IMR-90 (cell line): Measurements from ENCODE around the gene UBL4A. TPM values are rescaled to one million over a fixed set of nuclear protein-coding genes. Genes with fewer than 3 reads are reported as not detected.

Experiments
- ATAC-seq: fragments of 200-7000 bp; cut with Tn5 transposase; 2 replicates; pipeline ENCODE4 v1.9.1; 2020; ENCODE audit warnings: low read depth, mild to moderate bottlenecking, moderate library complexity
- BruUV-seq: library from RNA; stranded (reverse); fragments of 400-500 nt; replicated peaks from 2 replicates; lab custom pipeline; 2021; lab: Mats Ljungman, UMichigan
- CTCF ChIA-PET: fragments of 300-600 bp; formaldehyde crosslinking; extraction: SDS; loops from one replicate; lab custom pipeline; 2021; ENCODE audit warnings: antibody characterized with exemption; lab: Yijun Ruan, JAX
- POLR2A ChIA-PET: fragments of 300-600 bp; sonication (Branson Sonifier 250); formaldehyde crosslinking; loops from one replicate; lab custom pipeline; 2022; ENCODE audit warnings: antibody characterized with exemption; ENCODE audit not compliant: unreplicated experiment; lab: Charles Lee
- DNase-seq: peaks from one replicate; pipeline ENCODE4 v3.0.0; 2013
- H2AFZ ChIP-seq: replicated peaks from 2 replicates; pipeline ENCODE3; 2013; ENCODE audit warnings: low read length, mild to moderate bottlenecking; ENCODE audit not compliant: poor library complexity
- H2AK5ac ChIP-seq: 2 replicates; pipeline ENCODE4 v1.6.1; 2013; ENCODE audit warnings: low read depth, low read length, inconsistent platforms
- H2AK9ac ChIP-seq: replicated peaks from 2 replicates; pipeline ENCODE3; 2013; ENCODE audit warnings: mild to moderate bottlenecking, low read depth, low read length, moderate library complexity; ENCODE audit not compliant: poor library complexity
- H2BK120ac ChIP-seq: 2 replicates; pipeline ENCODE4 v1.6.1; 2013; ENCODE audit warnings: low read depth, low read length, inconsistent platforms
- H2BK15ac ChIP-seq: 3 replicates; pipeline ENCODE4 v1.6.1; 2013; ENCODE audit warnings: low read depth, low read length, inconsistent platforms
- H2BK20ac ChIP-seq: 2 replicates; pipeline ENCODE4 v1.6.1; 2013; ENCODE audit warnings: low read depth, mild to moderate bottlenecking, inconsistent platforms, low read length, moderate library complexity
- H2BK5ac ChIP-seq: 2 replicates; pipeline ENCODE4 v1.6.1; 2013; ENCODE audit warnings: mild to moderate bottlenecking, low read depth, low read length, inconsistent platforms; ENCODE audit not compliant: poor library complexity, severe bottlenecking
- H3K14ac ChIP-seq: replicated peaks from 2 replicates; pipeline ENCODE4 v1.6.1; 2013; ENCODE audit warnings: low read depth, low read length, inconsistent platforms
- H3K18ac ChIP-seq: 2 replicates; pipeline ENCODE4 v1.6.1; 2013; ENCODE audit warnings: low read depth, low read length, control low read depth
- H3K23ac ChIP-seq: 2 replicates; pipeline ENCODE4 v1.6.1; 2013; ENCODE audit warnings: low read depth, low read length, inconsistent platforms
- H3K27ac ChIP-seq: 2 replicates; pipeline ENCODE4 v1.5.1; 2013; ENCODE audit warnings: mild to moderate bottlenecking, control low read depth, low read length; ENCODE audit not compliant: insufficient read depth
- H3K27me3 ChIP-seq: 2 replicates; pipeline ENCODE4 v1.6.1; 2013; ENCODE audit warnings: low read length; ENCODE audit not compliant: control insufficient read depth, insufficient read depth
- H3K36me3 ChIP-seq: 2 replicates; pipeline ENCODE4 v1.6.1; 2013; ENCODE audit warnings: low read length, mixed read lengths; ENCODE audit not compliant: control insufficient read depth, insufficient read depth
- H3K4ac ChIP-seq: 2 replicates; pipeline ENCODE4 v1.6.1; 2013; ENCODE audit warnings: low read depth, low read length, inconsistent platforms
- H3K4me1 ChIP-seq: 2 replicates; pipeline ENCODE4 v1.6.1; 2013; ENCODE audit warnings: low read length, mixed read lengths; ENCODE audit not compliant: control insufficient read depth, insufficient read depth
- H3K4me2 ChIP-seq: 2 replicates; pipeline ENCODE4 v1.6.1; 2013; ENCODE audit warnings: low read depth, mild to moderate bottlenecking, control low read depth, low read length, moderate library complexity
- H3K4me3 ChIP-seq: 2 replicates; pipeline ENCODE4 v1.5.1; 2013; ENCODE audit warnings: low read depth, mild to moderate bottlenecking, control low read depth, low read length, moderate library complexity; ENCODE audit not compliant: insufficient read depth
- H3K56ac ChIP-seq: 2 replicates; pipeline ENCODE4 v1.6.1; 2013; ENCODE audit warnings: low read length, inconsistent platforms; ENCODE audit not compliant: insufficient read depth; ENCODE audit errors: extremely low read depth
- H3K79me1 ChIP-seq, 2 experiments: 2 replicates each; pipeline ENCODE4 v1.6.1; 2013; ENCODE audit warnings: low read length in 2 of 2, inconsistent platforms in 1 of 2, low read depth in 1 of 2
- H3K9ac ChIP-seq: 2 replicates; pipeline ENCODE4 v1.6.1; 2013; ENCODE audit warnings: low read depth, low read length, control low read depth
- H3K9me1 ChIP-seq: 2 replicates; pipeline ENCODE4 v1.6.1; 2013; ENCODE audit warnings: low read length, inconsistent platforms; ENCODE audit not compliant: insufficient read depth
- H3K9me3 ChIP-seq: 2 replicates; pipeline ENCODE4 v1.6.1; 2013; ENCODE audit warnings: low read length; ENCODE audit not compliant: control insufficient read depth, insufficient read depth
- H4K20me1 ChIP-seq: 2 replicates; pipeline ENCODE4 v1.6.1; 2013; ENCODE audit warnings: low read length, inconsistent platforms; ENCODE audit not compliant: insufficient read depth
- H4K5ac ChIP-seq: 2 replicates; pipeline ENCODE4 v1.6.1; 2013; ENCODE audit warnings: mild to moderate bottlenecking, low read depth, low read length, control low read depth
- H4K8ac ChIP-seq, 2 experiments: 2 replicates each; pipeline ENCODE4 v1.6.1; 2013; ENCODE audit warnings: low read depth in 2 of 2, low read length in 2 of 2, control low read depth in 1 of 2, inconsistent platforms in 1 of 2
- H4K91ac ChIP-seq: 2 replicates; pipeline ENCODE4 v1.6.1; 2013; ENCODE audit warnings: low read depth, low read length, inconsistent platforms; ENCODE audit not compliant: insufficient read depth
- BHLHE40 ChIP-seq: fragments of 150-350 bp; IDR thresholded peaks from 2 replicates; pipeline ENCODE4 v1.6.1; 2016; ENCODE audit warnings: mild to moderate bottlenecking, low read depth, low read length
- MAZ ChIP-seq: IDR thresholded peaks from 2 replicates; pipeline ENCODE4 v1.6.1; 2012; ENCODE audit warnings: low read depth, mild to moderate bottlenecking, low read length, improper control_type of control experiment, moderate library complexity, borderline replicate concordance
- MXI1 ChIP-seq: IDR thresholded peaks from 2 replicates; pipeline ENCODE4 v1.6.1; 2012; ENCODE audit warnings: low read depth, mild to moderate bottlenecking, low read length, moderate library complexity, borderline replicate concordance
- WGBS, 2 experiments: methylation state at CpG; one replicate each; pipeline versions ENCODE4 v1.1.5 to v1.1.7; 2013; ENCODE audit warnings: missing lambda C conversion rate in 2 of 2; ENCODE audit not compliant: insufficient read length in 1 of 2; ENCODE audit errors: extremely low coverage in 2 of 2; 5-methylcytosine and 5-hydroxymethylcytosine counted together
- dilution Hi-C: fragments of 300-500 bp; cut with HindIII; formaldehyde crosslinking; loops from one replicate; pipeline ENCODE4 v1.14.3; 2018; ENCODE audit warnings: low sequenced_read_pairs; ENCODE audit not compliant: unreplicated experiment
- in situ Hi-C: fragments of 300-500 bp; cut with MboI; formaldehyde crosslinking; loops from 3 replicates; pipeline ENCODE4 v1.14.3; 2019; ENCODE audit warnings: low sequenced_read_pairs, inconsistent platforms, mixed read lengths
- intact Hi-C: fragments of 100-400 bp; cut with micrococcal nuclease; formaldehyde crosslinking; loops from 2 replicates; pipeline ENCODE4 v1.10.0; 2022
- polyA plus RNA-seq, 3 experiments: library from polyadenylated mRNA; depleted of rRNA; stranded (reverse); fragments of >200 nt; gene quantifications; 2 replicates each; pipeline ENCODE4 v1.2.3, GENCODE V29; 2012; ENCODE audit warnings: low replicate concordance in 1 of 3
- total RNA-seq: library from RNA; depleted of rRNA; stranded (reverse); fragments of >200 nt; gene quantifications from 2 replicates; pipeline ENCODE4 v1.2.3, GENCODE V29; 2012

UBL4A gene
- total and polyA plus RNA-seq, 2 of the 4 experiments (the other 2 are of a cell fraction): 24.6 to 28.3 TPM

DNA sequence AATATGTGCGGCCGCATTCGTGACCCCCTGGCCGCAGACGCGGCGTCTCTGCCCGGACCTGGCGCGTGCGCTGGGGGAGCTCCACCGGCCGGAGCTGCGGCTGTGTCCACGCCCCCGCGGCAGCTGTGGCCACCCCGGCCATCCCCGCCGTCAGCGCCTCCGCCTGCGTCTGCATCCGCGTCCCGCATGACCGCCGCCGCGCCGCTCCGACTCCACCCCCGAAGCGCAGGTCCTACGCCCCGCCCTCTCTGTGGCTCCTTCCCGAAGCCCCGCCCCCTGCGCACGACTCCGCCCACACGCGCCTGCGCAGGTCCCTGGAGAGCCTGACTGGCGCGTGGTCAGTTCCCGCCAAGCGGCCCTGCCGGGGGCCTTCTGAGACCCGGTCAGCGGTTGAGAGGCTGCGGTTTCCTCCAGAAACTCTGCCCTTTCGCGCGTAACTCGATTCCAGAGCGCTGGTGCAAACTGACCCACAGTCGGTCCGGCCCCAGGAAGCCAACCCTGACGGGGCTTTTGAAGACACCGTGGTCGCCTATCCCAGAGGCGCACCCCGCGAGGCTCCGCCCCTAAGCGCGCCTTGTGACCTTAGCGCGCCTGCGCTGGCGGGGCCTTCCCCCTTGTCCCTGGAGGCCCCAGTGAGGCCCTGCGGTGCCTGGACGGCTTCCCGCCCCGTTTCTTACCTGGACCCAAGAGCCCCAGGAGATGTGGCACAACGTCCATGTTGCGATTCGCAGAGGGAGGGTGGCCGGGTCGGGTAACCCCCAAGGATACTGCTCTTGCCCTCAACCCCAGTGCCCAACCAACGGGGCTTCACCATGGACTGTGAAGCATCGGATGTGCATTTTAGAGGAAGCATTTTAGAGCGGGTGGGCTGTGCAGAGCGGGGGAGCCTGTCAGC lies 7.4 kb downstream of the UBL4A start, which contains the start of gene LAGE3:
Gene LAGE3, minus strand, starts transcription at position 554 of the 895 bp plus-strand sequence. Its CDS starts 366 bp downstream, at position 188.
- dilution Hi-C loops: no loop called here
- no TSS peak for BruUV-seq
- Histone ChIP-seq H3K18ac (0 out of 2 replicates have a peak within 1 kb of the TSS, but pooled peaks have one; percentile 14), H3K56ac (no peak within 1 kb of the TSS; the same call in 1 of the 2 replicates), H2AFZ (peak within 1 kb of the TSS; percentile 93), H4K5ac (peak within 1 kb of the TSS; percentile 47), H4K20me1 (no peaks in the 10 kb centered on the region; the same call in 1 of the 2 replicates), H3K4me1 (no peaks in the 10 kb centered on the region), H2AK5ac (peak within 1 kb of the TSS; percentile 60), H2BK20ac (no peak within 1 kb of the TSS), H4K91ac (peak within 1 kb of the TSS; percentile 28; the same call in 1 of the 2 replicates), H4K8ac (peak within 1 kb of the TSS; percentile 82 to 89; a peak in 3 of 4 replicates), H3K79me1 (no peaks in the 10 kb centered on the region; a peak in 1 of 4 replicates), H3K4me3 (peak within 1 kb of the TSS; percentile 52), H2BK15ac (no peak within 1 kb of the TSS), H2BK5ac (peak within 1 kb of the TSS; percentile 18), H3K36me3 (peaks cover 3% of the 10 kb centered on the region; the same call in 1 of the 2 replicates), H2AK9ac (peak within 1 kb of the TSS; percentile 82), H3K27me3 (no peaks in the 10 kb centered on the region), H3K9ac (peak within 1 kb of the TSS; percentile 88), H3K27ac (peak within 1 kb of the TSS; percentile 78), H3K9me1 (no peaks in the 10 kb centered on the region), H3K14ac (peak within 1 kb of the TSS; percentile 44), H3K4ac (peak within 1 kb of the TSS; percentile 64), H2BK120ac (peak within 1 kb of the TSS; percentile 77; the same call in 1 of the 2 replicates), H3K9me3 (no peaks in the 10 kb centered on the region), H3K23ac (peak within 1 kb of the TSS; percentile 80; the same call in 1 of the 2 replicates), H3K4me2 (peak within 1 kb of the TSS; percentile 91)
- in situ Hi-C loops: no loop called here
- 31% methylated on average over 37 of the region's 85 CpGs; no CpG with 5 or more reads in 1 of the 2 experiments for WGBS, 2 experiments
- intact Hi-C loops: no loop called here
- TF ChIP-seq BHLHE40: peak; percentile 70
- TF ChIP-seq MXI1: peak; percentile 74; the same call in 1 of the 2 replicates
- no peak; the same call in 1 of the 2 replicates for TF ChIP-seq MAZ
- ATAC-seq (peak; percentile 95), DNase-seq (peak; percentile 84)
- ChIA-PET POLR2A (interaction anchor here (0.6 to 0.8 kb wide), 2 partner anchors 12 to 81 kb away, joined by 3 read pairs; no protein-coding TSS in a partner anchor), CTCF (no interaction called here)
